CD14-positive monocyte (primary cell): Measurements from ENCODE around the gene MNX1. TPM values are rescaled to one million over a fixed set of nuclear protein-coding genes. Genes with fewer than 3 reads are reported as not detected.

Experiments
- DNase-seq, 3 donors: peaks; one replicate each; pipeline ENCODE4 v3.0.0-alpha.2; 2011 to 2022
- H2AFZ ChIP-seq: 2 replicates; pipeline ENCODE4 v1.6.0; 2012; ENCODE audit warnings: mild to moderate bottlenecking, low read depth, low read length, inconsistent platforms; ENCODE audit not compliant: insufficient read depth, poor library complexity, severe bottlenecking
- H3K27ac ChIP-seq, 2 donors: 1 replicate in 1 of 2; 2 replicates in 1 of 2; pipeline ENCODE4 v1.5.1; 2012 to 2013; ENCODE audit warnings: low read length in 2 of 2, control low read depth in 1 of 2, inconsistent platforms in 1 of 2, low read depth in 1 of 2, mild to moderate bottlenecking in 1 of 2
- H3K27me3 ChIP-seq, 2 donors: one replicate each; pipeline versions ENCODE4 v1.6.0 to v1.6.1; 2011 to 2013; ENCODE audit warnings: low read length in 2 of 2; ENCODE audit not compliant: control insufficient read depth in 2 of 2, insufficient read depth in 2 of 2
- H3K36me3 ChIP-seq, 2 donors: replicated peaks in 1 of 2; 1 replicate in 1 of 2; 2 replicates in 1 of 2; pipeline versions ENCODE4 v1.5.1 to v1.6.1; 2012 to 2013; ENCODE audit warnings: low read length in 2 of 2, control low read depth in 1 of 2, inconsistent platforms in 1 of 2, mild to moderate bottlenecking in 1 of 2; ENCODE audit not compliant: insufficient read depth in 2 of 2, control insufficient read depth in 1 of 2
- H3K4me1 ChIP-seq, 2 donors: 1 replicate in 1 of 2; 2 replicates in 1 of 2; pipeline versions ENCODE4 v1.5.1 to v1.6.1; 2012 to 2013; ENCODE audit warnings: low read length in 2 of 2, control low read depth in 1 of 2, inconsistent platforms in 1 of 2, mild to moderate bottlenecking in 1 of 2, moderate library complexity in 1 of 2; ENCODE audit not compliant: insufficient read depth in 2 of 2, control insufficient read depth in 1 of 2
- H3K4me2 ChIP-seq: replicated peaks from 2 replicates; pipeline ENCODE3; 2012; ENCODE audit warnings: low read length, moderate library complexity, mild to moderate bottlenecking; ENCODE audit not compliant: poor library complexity, severe bottlenecking; ENCODE audit errors: extremely low read depth
- H3K4me3 ChIP-seq, 3 experiments: fragments of 200-600 bp in 1 of 3; sonication (generic) in 1 of 3; replicated peaks in 1 of 3; 1 replicate in 2 of 3; 2 replicates in 1 of 3; pipeline ENCODE4 v1.5.1; 2011 to 2013; ENCODE audit warnings: low read length in 3 of 3, mild to moderate bottlenecking in 3 of 3, control low read depth in 2 of 3, low read depth in 2 of 3, inconsistent platforms in 1 of 3, moderate library complexity in 1 of 3
- H3K79me2 ChIP-seq: 2 replicates; pipeline ENCODE4 v1.6.0; 2012; ENCODE audit warnings: mild to moderate bottlenecking, control low read depth, inconsistent platforms, low read length, moderate library complexity; ENCODE audit not compliant: insufficient read depth
- H3K9ac ChIP-seq: 2 replicates; pipeline ENCODE4 v1.6.0; 2017; ENCODE audit warnings: low read length, mild to moderate bottlenecking; ENCODE audit not compliant: insufficient read depth, poor library complexity, severe bottlenecking
- H3K9me3 ChIP-seq, 2 donors: replicated peaks in 1 of 2; 1 replicate in 1 of 2; 2 replicates in 1 of 2; pipeline versions ENCODE4 v1.5.1 to v1.6.1; 2012 to 2013; ENCODE audit warnings: low read length in 2 of 2, control low read depth in 1 of 2; ENCODE audit not compliant: control insufficient read depth in 1 of 2, insufficient read depth in 1 of 2
- H4K20me1 ChIP-seq: 2 replicates; pipeline ENCODE4 v1.6.0; 2012; ENCODE audit warnings: mild to moderate bottlenecking, low read length, control low read depth, moderate library complexity; ENCODE audit not compliant: insufficient read depth
- H3K27ac Mint-ChIP-seq, 7 donors: one replicate each; pipeline ENCODE4 v1.8.0; 2020; ENCODE audit warnings: mild to moderate bottlenecking in 7 of 7, mixed read lengths in 7 of 7, moderate library complexity in 6 of 7, inconsistent platforms in 2 of 7
- H3K27me3 Mint-ChIP-seq, 3 donors: one replicate each; pipeline ENCODE4 v1.8.0; 2021 to 2022; ENCODE audit warnings: low read depth in 3 of 3, mild to moderate bottlenecking in 3 of 3, mixed read lengths in 3 of 3, moderate library complexity in 3 of 3, inconsistent platforms in 1 of 3
- H3K36me3 Mint-ChIP-seq, 2 donors: one replicate each; pipeline ENCODE4 v1.8.0; 2020; ENCODE audit warnings: mixed read lengths in 2 of 2, inconsistent platforms in 1 of 2, mild to moderate bottlenecking in 1 of 2
- H3K4me1 Mint-ChIP-seq: one replicate; pipeline ENCODE4 v1.8.0; 2020; ENCODE audit warnings: mild to moderate bottlenecking, mixed read lengths
- H3K4me3 Mint-ChIP-seq, 2 donors: one replicate each; pipeline ENCODE4 v1.8.0; 2020; ENCODE audit warnings: mild to moderate bottlenecking in 2 of 2, mixed read lengths in 2 of 2, moderate library complexity in 1 of 2
- H3K9me3 Mint-ChIP-seq, 7 donors: one replicate each; pipeline ENCODE4 v1.8.0; 2020 to 2022; ENCODE audit warnings: mixed read lengths in 7 of 7, mild to moderate bottlenecking in 6 of 7, moderate library complexity in 6 of 7, inconsistent platforms in 2 of 7
- WGBS: methylation state at CpG from one replicate; pipeline ENCODE4 v1.1.5; 2013; ENCODE audit warnings: missing lambda C conversion rate; ENCODE audit not compliant: insufficient coverage; 5-methylcytosine and 5-hydroxymethylcytosine counted together
- intact Hi-C, 2 donors: fragments of 100-400 bp; cut with micrococcal nuclease; formaldehyde crosslinking; loops; one replicate each; pipeline versions ENCODE4 v1.15.0 to v1.15.1; 2023
- polyA plus RNA-seq, 3 donors: library from polyadenylated mRNA; depleted of rRNA in 1 of 3; unstranded in 2 of 3; stranded (reverse) in 1 of 3; fragments of 300-500 nt in 2 of 3; fragments of >200 nt in 1 of 3; fragmentation: Illumina TruSeq in 2 of 3; gene quantifications; 1 replicate in 2 of 3; 2 replicates in 1 of 3; pipeline ENCODE4 v1.2.3, GENCODE V29; 2012 to 2021
- TF ChIP-seq, protein P1 (sequence below): fragments of 200-600 bp; IDR thresholded peaks from one replicate; pipeline ENCODE4 v1.8.0; 2022; ENCODE audit warnings: antibody characterized with exemption, mild to moderate bottlenecking

MNX1 gene
- polyA plus RNA-seq, 3 donors = not detected

DNA sequence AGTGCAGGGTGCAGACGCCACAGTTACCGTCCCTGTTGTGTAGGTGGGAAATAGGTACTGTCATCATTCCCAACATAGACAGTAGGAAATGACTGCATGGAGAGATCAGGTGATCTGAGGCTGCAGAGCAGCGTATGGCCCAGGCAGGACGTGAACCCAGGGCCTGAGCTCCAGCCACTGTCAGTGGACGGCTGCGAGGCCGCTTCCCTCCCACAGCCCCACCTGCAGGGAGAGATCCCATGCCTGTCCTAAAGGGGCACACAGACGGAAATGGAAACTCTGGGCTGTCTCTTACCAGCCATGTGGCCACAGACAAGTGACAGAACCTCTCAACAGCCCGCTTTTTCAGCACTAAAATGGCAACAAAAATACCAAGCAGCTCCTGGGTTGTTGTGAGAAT is 44.5 kb upstream of the MNX1 start:
- Histone ChIP-seq H3K4me2 (no peak overlapping the region), H3K4me1 (no peaks in the 10 kb centered on the region), H3K27ac (no peak overlapping the region), H3K9ac (no peak overlapping the region), H2AFZ (no peak overlapping the region), H4K20me1 (no peaks in the 10 kb centered on the region), H3K4me3 (no peak overlapping the region), H3K79me2 (no peaks in the 10 kb centered on the region), H3K27me3 (peaks cover 0 to 6% of the 10 kb centered on the region in 2 donors), H3K9me3 (peaks cover 3 to 4% of the 10 kb centered on the region in 2 donors), H3K36me3 (no peaks in the 10 kb centered on the region)
- Mint-ChIP-seq H3K36me3 (no peaks in the 10 kb centered on the region), H3K9me3 (peaks cover 6 to 21% (median 16%) of the 10 kb centered on the region in 7 donors), H3K4me1 (peaks cover 7% of the 10 kb centered on the region), H3K4me3 (no peak overlapping the region), H3K27me3 (peaks cover 2 to 14% (median 10%) of the 10 kb centered on the region in 3 donors), H3K27ac (no peak overlapping the region)
- TF ChIP-seq, protein P1, sequence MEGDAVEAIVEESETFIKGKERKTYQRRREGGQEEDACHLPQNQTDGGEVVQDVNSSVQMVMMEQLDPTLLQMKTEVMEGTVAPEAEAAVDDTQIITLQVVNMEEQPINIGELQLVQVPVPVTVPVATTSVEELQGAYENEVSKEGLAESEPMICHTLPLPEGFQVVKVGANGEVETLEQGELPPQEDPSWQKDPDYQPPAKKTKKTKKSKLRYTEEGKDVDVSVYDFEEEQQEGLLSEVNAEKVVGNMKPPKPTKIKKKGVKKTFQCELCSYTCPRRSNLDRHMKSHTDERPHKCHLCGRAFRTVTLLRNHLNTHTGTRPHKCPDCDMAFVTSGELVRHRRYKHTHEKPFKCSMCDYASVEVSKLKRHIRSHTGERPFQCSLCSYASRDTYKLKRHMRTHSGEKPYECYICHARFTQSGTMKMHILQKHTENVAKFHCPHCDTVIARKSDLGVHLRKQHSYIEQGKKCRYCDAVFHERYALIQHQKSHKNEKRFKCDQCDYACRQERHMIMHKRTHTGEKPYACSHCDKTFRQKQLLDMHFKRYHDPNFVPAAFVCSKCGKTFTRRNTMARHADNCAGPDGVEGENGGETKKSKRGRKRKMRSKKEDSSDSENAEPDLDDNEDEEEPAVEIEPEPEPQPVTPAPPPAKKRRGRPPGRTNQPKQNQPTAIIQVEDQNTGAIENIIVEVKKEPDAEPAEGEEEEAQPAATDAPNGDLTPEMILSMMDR = no peak
- intact Hi-C loops = no loop called here
- no peak for DNase-seq
- WGBS = 89% methylated on average over 5 of the region's 9 CpGs

DNA sequence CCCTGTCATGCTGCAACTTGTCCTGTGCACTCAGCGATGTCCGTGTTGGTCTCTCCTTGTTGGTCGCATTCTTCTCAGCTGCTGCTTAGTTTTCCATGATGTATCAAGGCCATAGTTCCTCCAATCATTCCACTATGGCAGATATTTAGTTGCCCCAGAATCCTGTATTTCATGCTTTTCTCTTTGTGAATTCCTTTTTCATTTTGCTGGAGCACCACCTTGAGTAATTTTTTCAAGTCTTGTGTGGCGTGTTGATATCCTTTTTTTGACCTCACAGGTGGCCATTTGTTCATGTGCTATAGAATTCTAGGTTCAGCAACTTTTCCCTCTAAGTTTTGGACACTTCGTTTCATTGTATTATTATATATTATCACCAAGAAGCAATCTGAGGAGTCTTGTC is 42.7 kb upstream of the MNX1 start:
- H3K9me3 Mint-ChIP-seq = peaks cover 2 to 10% (median 7%) of the 10 kb centered on the region in 7 donors
- H3K4me3 Mint-ChIP-seq = no peak overlapping the region
- H3K79me2 ChIP-seq = no peaks in the 10 kb centered on the region
- 100% methylated on average over 3 of the region's 5 CpGs for WGBS
- H3K4me3 ChIP-seq = no peak overlapping the region
- no peak for DNase-seq
- peaks cover 2 to 17% (median 14%) of the 10 kb centered on the region in 3 donors for H3K27me3 Mint-ChIP-seq
- H4K20me1 ChIP-seq = no peaks in the 10 kb centered on the region
- no peaks in the 10 kb centered on the region for H3K36me3 Mint-ChIP-seq
- no peaks in the 10 kb centered on the region for H3K36me3 ChIP-seq
- TF ChIP-seq, protein P1 = no peak
- no peak overlapping the region for H3K4me2 ChIP-seq
- no peak overlapping the region for H3K27ac Mint-ChIP-seq
- H3K9me3 ChIP-seq = peaks cover 0 to 4% of the 10 kb centered on the region in 2 donors
- H2AFZ ChIP-seq = no peak overlapping the region
- no peak overlapping the region for H3K27ac ChIP-seq
- peaks cover 0 to 6% of the 10 kb centered on the region in 2 donors for H3K27me3 ChIP-seq
- H3K4me1 ChIP-seq = no peaks in the 10 kb centered on the region
- intact Hi-C loops = no loop called here
- H3K4me1 Mint-ChIP-seq = no peaks in the 10 kb centered on the region
- no peak overlapping the region for H3K9ac ChIP-seq
